Muscle of leg (tissue), 11 donors: Measurements from ENCODE around the gene ELFN1. TPM values are rescaled to one million over a fixed set of nuclear protein-coding genes. Genes with fewer than 3 reads are reported as not detected.

Experiments used
- DNase-seq: peaks from one replicate; pipeline ENCODE4 v3.0.0; 2013
- H3K27ac ChIP-seq: one replicate; pipeline ENCODE4 v1.5.1; 2013; ENCODE audit warnings: mild to moderate bottlenecking, low read length, control low read depth
- H3K27me3 ChIP-seq: one replicate; pipeline ENCODE4 v1.6.1; 2013; ENCODE audit warnings: low read length; ENCODE audit not compliant: control insufficient read depth, insufficient read depth
- H3K36me3 ChIP-seq: one replicate; pipeline ENCODE4 v1.6.1; 2013; ENCODE audit warnings: low read length; ENCODE audit not compliant: control insufficient read depth, insufficient read depth
- H3K4me1 ChIP-seq: one replicate; pipeline ENCODE4 v1.6.1; 2013; ENCODE audit warnings: low read length; ENCODE audit not compliant: control insufficient read depth, insufficient read depth
- H3K4me3 ChIP-seq: one replicate; pipeline ENCODE4 v1.5.1; 2013; ENCODE audit warnings: low read length, control low read depth
- H3K9me3 ChIP-seq: replicated peaks from 2 replicates; pipeline ENCODE4 v1.6.1; 2013; ENCODE audit warnings: low read depth, low read length; ENCODE audit not compliant: control insufficient read depth
- WGBS: methylation state at CpG from one replicate; pipeline ENCODE4 v1.1.5; 2013; ENCODE audit warnings: missing lambda C conversion rate; ENCODE audit not compliant: insufficient coverage; 5-methylcytosine and 5-hydroxymethylcytosine counted together
- polyA plus RNA-seq, 8 donors: library from polyadenylated mRNA; unstranded; fragments of 120-200 nt; gene quantifications; one replicate each; pipeline versions ENCODE4 v1.2.1 to v1.2.3, GENCODE V29; 2013; ENCODE audit warnings: inconsistent platforms in 1 of 8, low replicate concordance in 1 of 8; ENCODE audit not compliant: insufficient read length in 8 of 8, insufficient read depth in 1 of 8
- total RNA-seq: library from RNA; stranded (reverse); fragments of 120-200 nt; gene quantifications from one replicate; pipeline ENCODE4 v1.2.4, GENCODE V29; 2013

Gene ELFN1
- total and polyA plus RNA-seq, 9 donors: 2.8 to 10.7 (median 8.2) TPM

DNA sequence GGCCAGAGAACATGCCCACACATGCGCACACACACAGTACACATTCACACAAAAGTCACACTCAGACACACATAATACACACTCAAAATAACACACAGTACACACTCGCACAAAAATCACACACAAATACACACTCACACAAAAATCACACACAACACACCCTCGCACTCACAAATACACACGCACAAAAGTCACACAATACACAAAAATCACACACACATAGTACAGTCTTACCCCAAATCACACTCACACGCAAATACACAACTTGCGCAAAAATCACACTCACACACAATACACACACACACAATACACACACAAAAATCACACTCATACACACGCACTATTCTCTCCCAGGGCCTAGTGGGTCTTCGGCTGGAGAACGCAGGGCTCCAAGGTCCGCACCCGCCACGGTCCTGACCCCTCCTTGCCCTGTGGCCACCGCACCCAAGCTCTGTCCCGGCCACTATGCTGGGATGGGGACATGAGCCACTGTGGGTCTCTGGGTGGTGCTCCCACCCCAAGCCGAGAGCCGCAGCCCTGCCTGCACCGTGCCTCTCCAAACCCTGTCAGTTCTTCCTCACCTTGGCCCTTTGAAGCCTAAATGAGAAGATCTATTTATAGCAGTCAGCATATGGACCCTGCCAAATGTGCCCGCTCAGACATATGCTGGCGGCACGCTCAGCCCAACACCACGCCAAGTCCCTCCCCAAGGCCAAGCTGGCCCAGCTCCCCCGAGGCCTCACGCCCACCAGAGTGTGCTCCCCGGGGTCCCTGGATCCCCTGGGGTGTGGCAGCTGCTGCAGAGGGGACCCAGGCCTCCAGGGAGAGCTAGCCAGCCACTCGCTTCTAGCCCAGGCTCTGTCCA is 55.9 kb downstream of the ELFN1 start:
- Histone ChIP-seq H3K27me3 (no peaks in the 10 kb centered on the region), H3K4me1 (peaks cover 31% of the 10 kb centered on the region), H3K27ac (peak overlapping the region; percentile 81), H3K4me3 (no peak overlapping the region), H3K9me3 (peaks cover 16% of the 10 kb centered on the region), H3K36me3 (peaks cover 8% of the 10 kb centered on the region)
- WGBS: 73% methylated on average over 19 of the region's 25 CpGs
- peak; percentile 58 for DNase-seq

DNA sequence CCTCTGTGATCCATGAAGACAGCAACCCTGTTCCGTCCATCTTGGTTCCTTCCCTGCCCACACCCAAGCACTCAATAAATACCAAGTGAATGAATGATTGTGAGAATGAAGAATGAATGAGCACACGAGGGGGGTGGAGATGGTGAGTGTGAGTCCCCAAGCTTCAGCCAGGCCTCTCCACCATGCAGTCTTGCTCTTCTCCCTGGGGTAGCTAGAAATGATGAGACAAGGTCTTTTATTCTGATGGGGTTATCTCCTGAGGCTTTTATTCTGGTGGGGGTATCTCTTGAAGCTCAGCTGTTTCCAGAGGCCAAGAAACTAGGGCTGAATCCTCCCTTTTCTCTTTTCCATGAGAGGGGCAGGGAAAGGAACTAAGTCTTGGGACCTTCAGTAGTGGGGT is 57.0 kb downstream of the ELFN1 start:
- Histone ChIP-seq H3K27ac (no peak overlapping the region), H3K27me3 (no peaks in the 10 kb centered on the region), H3K9me3 (peaks cover 17% of the 10 kb centered on the region), H3K4me1 (peaks cover 27% of the 10 kb centered on the region), H3K36me3 (peaks cover 8% of the 10 kb centered on the region), H3K4me3 (no peak overlapping the region)
- DNase-seq: no peak
- WGBS: no CpG with 5 or more reads among the region's 2 CpGs

DNA sequence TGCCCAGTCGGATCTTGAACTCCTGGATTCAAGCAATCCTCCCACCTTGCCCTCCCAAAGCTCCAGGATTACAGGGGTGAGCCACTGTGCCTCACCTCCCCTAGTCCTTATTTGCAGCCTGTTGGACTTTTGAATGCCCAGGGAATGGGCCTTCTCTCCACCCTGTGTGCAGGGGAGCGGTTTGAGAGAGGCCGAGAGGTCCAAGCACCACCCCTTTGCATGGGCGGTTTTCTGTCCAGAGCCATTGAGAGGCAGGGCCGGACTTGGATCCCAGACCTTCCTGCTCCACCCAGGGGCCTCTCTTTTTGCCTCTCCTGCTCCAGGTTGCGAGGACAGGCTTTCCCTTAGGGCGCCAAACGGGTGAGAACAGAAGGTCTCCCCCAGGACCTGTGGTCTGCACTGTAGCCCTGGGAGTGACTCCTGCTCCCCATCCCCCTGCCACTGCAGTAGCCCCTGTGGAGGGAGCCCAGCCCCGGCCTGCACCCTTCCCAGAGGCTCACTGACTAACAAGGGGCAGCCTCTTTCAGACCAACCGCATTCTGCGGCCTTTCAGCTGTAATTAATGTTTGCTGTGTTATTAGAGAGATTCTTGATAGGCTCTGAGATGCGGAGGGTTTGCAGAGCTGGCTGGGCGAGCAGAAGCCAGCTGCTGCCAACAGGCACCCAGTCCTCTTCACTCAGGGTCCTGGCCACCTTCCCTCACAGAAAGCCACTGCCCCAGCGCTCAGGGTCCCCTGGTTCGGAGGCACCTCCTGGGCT is 57.9 kb downstream of the ELFN1 start:
- Histone ChIP-seq H3K27ac (no peak overlapping the region), H3K4me1 (peaks cover 31% of the 10 kb centered on the region), H3K9me3 (peaks cover 17% of the 10 kb centered on the region), H3K27me3 (no peaks in the 10 kb centered on the region), H3K4me3 (no peak overlapping the region), H3K36me3 (peaks cover 8% of the 10 kb centered on the region)
- no peak for DNase-seq
- WGBS: 79% methylated on average over 9 of the region's 15 CpGs

DNA sequence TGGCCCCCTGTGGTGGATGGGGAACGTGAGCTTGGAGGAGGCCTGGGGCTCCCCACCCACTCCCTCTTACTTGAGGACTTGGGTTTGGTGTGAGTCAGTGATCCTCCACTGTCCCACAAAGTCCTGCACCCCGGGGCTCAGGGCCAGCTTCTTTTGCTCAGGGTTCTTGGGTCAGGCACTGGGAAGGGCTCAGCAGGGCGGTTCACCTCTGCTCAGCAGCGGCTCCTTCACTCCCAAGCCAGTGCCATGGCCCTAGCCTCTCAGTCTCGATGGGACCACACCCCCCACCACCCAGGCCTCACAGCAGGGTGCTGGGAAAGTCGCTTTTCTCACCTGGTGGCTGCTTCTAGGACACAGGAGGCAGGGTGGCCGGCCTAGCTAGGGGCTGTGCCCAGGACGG is 59.1 kb downstream of the ELFN1 start:
- WGBS: 97% methylated on average over 6 of the region's 8 CpGs

DNA sequence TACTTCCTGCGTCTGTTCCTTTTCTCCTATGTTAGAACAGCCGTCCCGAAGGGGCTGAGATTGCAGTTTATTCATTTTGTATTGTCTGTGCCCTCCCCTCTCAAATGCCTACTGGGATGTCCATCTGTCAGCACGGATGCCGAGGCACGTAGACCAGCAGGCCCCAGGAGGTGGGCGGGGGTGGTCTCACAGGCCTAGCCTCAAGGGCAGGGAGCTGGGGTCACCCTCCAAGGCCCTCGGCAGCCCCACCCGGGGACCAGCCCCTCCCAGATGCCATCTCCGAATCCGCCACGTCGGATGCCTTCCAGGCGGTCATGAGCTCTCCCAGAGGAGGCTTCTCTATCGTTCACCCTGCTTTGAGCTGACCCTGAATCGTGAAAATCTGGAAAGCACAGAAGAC is 59.7 kb downstream of the ELFN1 start:
- no peaks in the 10 kb centered on the region for H3K27me3 ChIP-seq
- H3K9me3 ChIP-seq: peaks cover 17% of the 10 kb centered on the region
- no peak for DNase-seq
- H3K4me3 ChIP-seq: no peak overlapping the region
- H3K4me1 ChIP-seq: peaks cover 38% of the 10 kb centered on the region
- H3K27ac ChIP-seq: no peak overlapping the region
- H3K36me3 ChIP-seq: peaks cover 8% of the 10 kb centered on the region
- WGBS: 84% methylated on average over 11 of the region's 16 CpGs

More for the DNA sequence above, 59.1 kb downstream of the ELFN1 start:
- H3K27ac ChIP-seq: no peak overlapping the region
- H3K36me3 ChIP-seq: peaks cover 8% of the 10 kb centered on the region
- no peaks in the 10 kb centered on the region for H3K27me3 ChIP-seq
- no peak overlapping the region for H3K4me3 ChIP-seq
- DNase-seq: no peak
- H3K9me3 ChIP-seq: peaks cover 17% of the 10 kb centered on the region
- H3K4me1 ChIP-seq: peaks cover 43% of the 10 kb centered on the region

DNA sequence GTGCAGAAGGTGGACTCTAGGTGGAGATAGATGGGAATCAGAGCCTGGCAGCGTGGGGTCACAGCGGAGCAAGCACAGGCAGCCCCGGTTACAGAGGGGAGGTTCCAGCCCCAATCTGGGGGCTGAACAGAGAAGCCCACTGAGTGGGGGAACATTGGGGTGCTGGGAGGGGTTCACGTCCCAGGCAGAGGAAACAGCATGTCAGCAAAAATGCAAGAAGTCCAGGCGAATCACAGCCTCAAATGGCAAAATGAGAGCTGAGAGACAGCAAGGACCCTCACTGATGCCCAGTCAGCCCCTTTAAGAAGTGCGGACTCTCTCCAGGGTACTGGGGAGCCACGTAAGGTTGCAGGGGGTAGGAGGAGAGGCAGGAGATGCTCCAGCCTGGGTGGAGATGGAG is 62.0 kb downstream of the ELFN1 start:
- H3K4me1 ChIP-seq: peaks cover 25% of the 10 kb centered on the region
- no peak overlapping the region for H3K27ac ChIP-seq
- DNase-seq: no peak
- no peak overlapping the region for H3K4me3 ChIP-seq
- no peaks in the 10 kb centered on the region for H3K27me3 ChIP-seq
- H3K9me3 ChIP-seq: peaks cover 17% of the 10 kb centered on the region
- peaks cover 8% of the 10 kb centered on the region for H3K36me3 ChIP-seq
- WGBS: 83% methylated on average over 7 of the region's 7 CpGs

DNA sequence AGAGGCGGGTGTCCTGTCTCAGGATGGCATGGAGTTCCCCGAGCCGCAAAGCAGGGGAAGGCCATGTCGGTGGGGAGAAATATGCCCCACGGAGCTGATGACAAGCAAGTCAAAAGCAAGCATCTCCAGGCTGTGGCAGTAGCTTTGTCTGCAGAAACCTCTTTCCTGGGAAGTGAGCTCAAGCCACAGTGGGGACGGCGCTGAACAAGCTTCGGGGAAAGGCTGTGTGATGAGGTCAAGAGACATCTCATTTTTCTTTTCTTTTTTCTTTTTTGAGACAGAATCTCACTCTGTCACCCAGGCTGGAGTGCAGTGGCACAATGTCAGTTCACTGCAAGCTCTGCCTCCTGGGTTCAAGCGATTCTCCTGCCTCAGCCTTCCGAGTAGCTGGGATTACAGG is 62.6 kb downstream of the ELFN1 start:
- peaks cover 17% of the 10 kb centered on the region for H3K9me3 ChIP-seq
- H3K36me3 ChIP-seq: peaks cover 8% of the 10 kb centered on the region
- WGBS: 82% methylated on average over 5 of the region's 10 CpGs
- H3K27me3 ChIP-seq: no peaks in the 10 kb centered on the region
- DNase-seq: no peak
- no peak overlapping the region for H3K27ac ChIP-seq
- H3K4me1 ChIP-seq: peaks cover 25% of the 10 kb centered on the region
- H3K4me3 ChIP-seq: no peak overlapping the region

DNA sequence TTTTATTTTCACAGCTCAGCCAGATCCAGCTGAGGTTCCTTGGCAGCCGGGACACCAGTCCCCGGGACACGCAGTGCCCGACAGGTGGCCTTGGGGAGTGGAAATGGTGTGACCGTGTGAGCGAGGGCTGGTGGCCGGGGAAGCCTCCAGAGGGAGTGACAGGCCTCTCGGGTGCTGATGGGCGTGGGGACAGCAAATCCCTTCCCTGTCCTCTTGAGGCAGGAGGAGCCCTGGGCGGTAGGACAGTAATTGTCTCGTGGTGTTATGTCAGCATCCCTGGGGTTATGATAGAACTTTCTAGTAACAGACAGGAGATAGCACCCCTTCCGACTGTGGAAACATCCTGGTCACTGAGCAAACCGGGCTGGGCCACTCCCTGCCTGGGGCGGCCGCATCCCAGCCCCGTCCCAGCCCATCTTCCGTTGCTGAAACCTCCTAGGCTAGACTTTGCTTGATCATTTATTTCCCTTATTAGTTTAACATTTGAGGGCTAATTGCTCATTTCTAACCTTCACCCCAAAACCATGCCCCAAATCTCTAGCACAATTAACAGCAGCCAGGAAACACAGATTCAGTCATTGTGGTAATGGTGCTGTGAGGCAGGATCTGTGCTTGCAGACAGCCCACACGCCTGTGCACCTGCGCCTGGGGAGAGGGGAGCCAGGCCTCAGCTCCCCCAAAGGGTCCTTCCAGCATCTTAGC is 63.3 kb downstream of the ELFN1 start:
- no peak overlapping the region for H3K4me3 ChIP-seq
- no peak overlapping the region for H3K27ac ChIP-seq
- H3K36me3 ChIP-seq: peaks cover 6% of the 10 kb centered on the region
- H3K4me1 ChIP-seq: peaks cover 25% of the 10 kb centered on the region
- H3K9me3 ChIP-seq: peaks cover 17% of the 10 kb centered on the region
- H3K27me3 ChIP-seq: no peaks in the 10 kb centered on the region
- WGBS: 60% methylated on average over 13 of the region's 19 CpGs
- no peak for DNase-seq

DNA sequence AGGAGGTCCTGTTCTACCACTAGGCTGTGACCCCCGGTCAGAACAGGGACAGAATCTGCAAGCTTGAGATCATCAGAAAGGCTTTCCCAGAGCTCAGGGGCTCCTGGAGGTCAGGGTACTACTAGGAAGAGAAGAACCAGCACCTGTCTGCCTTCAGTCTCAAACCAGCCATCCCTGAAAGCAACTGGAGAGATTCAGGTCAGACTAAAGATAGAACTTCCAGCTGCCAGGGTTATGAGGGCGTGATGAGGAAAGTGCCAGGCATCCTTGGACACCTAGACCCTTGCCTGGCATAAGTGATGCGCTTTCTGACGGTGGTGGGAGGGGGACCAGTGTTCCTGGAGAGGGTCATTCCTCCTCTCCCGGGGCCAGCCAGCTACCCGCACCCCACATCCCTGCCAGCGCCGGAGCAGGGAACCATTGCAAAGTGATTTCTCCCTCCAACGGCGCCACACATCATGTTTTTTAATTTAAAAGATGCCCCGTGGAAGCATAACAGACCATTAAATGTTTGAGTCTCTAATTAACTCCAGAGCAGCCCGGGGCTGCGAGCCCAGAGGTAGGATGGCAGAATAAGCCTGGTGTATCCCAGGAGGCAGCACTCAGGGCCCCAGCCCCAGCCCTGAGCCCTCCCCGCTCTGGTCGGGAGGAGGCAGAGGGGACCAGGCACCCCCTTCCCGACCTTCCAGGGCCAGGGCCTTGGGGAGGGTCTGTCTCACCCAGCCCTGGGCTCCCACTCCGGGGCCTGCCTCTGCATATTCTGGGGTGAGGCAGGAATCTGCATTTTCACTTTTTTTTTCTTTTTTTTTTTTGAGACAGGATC is 64.0 kb downstream of the ELFN1 start:
- Histone ChIP-seq H3K36me3 (peaks cover 4% of the 10 kb centered on the region), H3K9me3 (peaks cover 13% of the 10 kb centered on the region), H3K4me3 (no peak overlapping the region), H3K4me1 (peaks cover 25% of the 10 kb centered on the region), H3K27ac (no peak overlapping the region), H3K27me3 (peaks cover 1% of the 10 kb centered on the region)
- DNase-seq: no peak
- 63% methylated on average over 4 of the region's 17 CpGs for WGBS
